Peyer's patch (tissue), 4 donors: ENCODE measurements around the gene TMEM126B.
"Not testable (repeated sequence)": the region's sequence is repeated elsewhere in the genome, so short reads cannot be mapped to it uniquely, and the experiment has no call there.

ENCODE experiments used
- CTCF ChIP-seq, 6 experiments: fragments of 450-650 bp in 4 of 6; fragments of 200-600 bp in 2 of 6; sonication (generic) in 1 of 6; IDR thresholded peaks; one replicate each; pipeline ENCODE4 v1.5.1; 2017 to 2019; ENCODE audit warnings: antibody characterized with exemption in 6 of 6, mild to moderate bottlenecking in 3 of 6, moderate library complexity in 1 of 6
- POLR2A ChIP-seq, 2 donors: fragments of 450-650 bp; IDR thresholded peaks; one replicate each; pipeline ENCODE4 v1.5.1; 2017; ENCODE audit warnings: antibody characterized with exemption in 2 of 2, mild to moderate bottlenecking in 2 of 2, moderate library complexity in 2 of 2

- not testable (repeated sequence) for TF ChIP-seq CTCF, POLR2A (IDR thresholded peaks at IDR 0.05)
Measured at GRCh38 chr11:85606237-85606636, 22.2 kb upstream of the TMEM126B start.
